HG03097 (cell line): ENCODE results near the gene PSMD11.
"Not testable (repeated sequence)": the region's sequence is repeated elsewhere in the genome, so short reads cannot be mapped to it uniquely, and the experiment has no call there.

Experiments
- ATAC-seq: cut with Tn5 transposase; IDR thresholded peaks from one replicate; pipeline ENCODE4 v1.9.1; 2021; ENCODE audit not compliant: unreplicated experiment, low FRiP score

Gene PSMD11

GRCh38 chr17:32504166-32504990 is 60.1 kb downstream of the PSMD11 start:
- no peak for ATAC-seq

- ATAC-seq = no peak
Observed at GRCh38 chr17:32508926-32509325, 64.6 kb downstream of the PSMD11 start.

GRCh38 chr17:32510466-32510865 is 66.2 kb downstream of the PSMD11 start:
- no peak for ATAC-seq

GRCh38 chr17:32512328-32512727 is 68.0 kb downstream of the PSMD11 start:
- ATAC-seq = no peak

- ATAC-seq = no peak
Observed at GRCh38 chr17:32513579-32513978, 69.3 kb downstream of the PSMD11 start.

GRCh38 chr17:32514606-32515005 is 70.3 kb downstream of the PSMD11 start:
- ATAC-seq = no peak

GRCh38 chr17:32515677-32516383 is 71.5 kb downstream of the PSMD11 start:
- ATAC-seq = peak; percentile 24

- no peak for ATAC-seq
Observed at GRCh38 chr17:32516450-32516849, 72.1 kb downstream of the PSMD11 start.

GRCh38 chr17:32516940-32517701 is 72.8 kb downstream of the PSMD11 start:
- ATAC-seq = no peak

- ATAC-seq = no peak
Observed at GRCh38 chr17:32517982-32518381, 73.7 kb downstream of the PSMD11 start.

GRCh38 chr17:32518646-32519227 is 74.4 kb downstream of the PSMD11 start:
- no peak for ATAC-seq

- ATAC-seq = no peak
Observed at GRCh38 chr17:32519228-32520103, 75.2 kb downstream of the PSMD11 start.

GRCh38 chr17:32520104-32520701 is 75.9 kb downstream of the PSMD11 start:
- ATAC-seq = no peak

- no peak for ATAC-seq
Observed at GRCh38 chr17:32520737-32521404, 76.6 kb downstream of the PSMD11 start.

GRCh38 chr17:32523017-32523680 is 78.8 kb downstream of the PSMD11 start:
- ATAC-seq = peak; percentile 48

- peak; percentile 40 for ATAC-seq
Observed at GRCh38 chr17:32523827-32524552, 79.7 kb downstream of the PSMD11 start.

- ATAC-seq = not testable (repeated sequence)
Observed at GRCh38 chr17:32524553-32524880, 80.2 kb downstream of the PSMD11 start.

- no peak for ATAC-seq
Observed at GRCh38 chr17:32525122-32525521, 80.8 kb downstream of the PSMD11 start.
